Rectal smooth muscle tissue (tissue), 1 donor: ENCODE measurements around the gene DRG2.

Experiments
- H3K27ac ChIP-seq: one replicate; pipeline ENCODE4 v1.7.0; 2013; ENCODE audit warnings: low read depth, low read length, inconsistent platforms
- H3K27me3 ChIP-seq: one replicate; pipeline ENCODE4 v1.7.0; 2013; ENCODE audit warnings: low read length; ENCODE audit not compliant: control insufficient read depth, insufficient read depth
- H3K36me3 ChIP-seq: one replicate; pipeline ENCODE4 v1.7.0; 2013; ENCODE audit warnings: low read length; ENCODE audit not compliant: control insufficient read depth, insufficient read depth
- H3K4me1 ChIP-seq: one replicate; pipeline ENCODE4 v1.7.0; 2013; ENCODE audit warnings: low read length; ENCODE audit not compliant: control insufficient read depth, insufficient read depth
- H3K4me3 ChIP-seq: one replicate; pipeline ENCODE4 v1.7.0; 2013; ENCODE audit warnings: low read length
- H3K9ac ChIP-seq: one replicate; pipeline ENCODE4 v1.7.0; 2013; ENCODE audit warnings: low read length

Gene DRG2

DNA sequence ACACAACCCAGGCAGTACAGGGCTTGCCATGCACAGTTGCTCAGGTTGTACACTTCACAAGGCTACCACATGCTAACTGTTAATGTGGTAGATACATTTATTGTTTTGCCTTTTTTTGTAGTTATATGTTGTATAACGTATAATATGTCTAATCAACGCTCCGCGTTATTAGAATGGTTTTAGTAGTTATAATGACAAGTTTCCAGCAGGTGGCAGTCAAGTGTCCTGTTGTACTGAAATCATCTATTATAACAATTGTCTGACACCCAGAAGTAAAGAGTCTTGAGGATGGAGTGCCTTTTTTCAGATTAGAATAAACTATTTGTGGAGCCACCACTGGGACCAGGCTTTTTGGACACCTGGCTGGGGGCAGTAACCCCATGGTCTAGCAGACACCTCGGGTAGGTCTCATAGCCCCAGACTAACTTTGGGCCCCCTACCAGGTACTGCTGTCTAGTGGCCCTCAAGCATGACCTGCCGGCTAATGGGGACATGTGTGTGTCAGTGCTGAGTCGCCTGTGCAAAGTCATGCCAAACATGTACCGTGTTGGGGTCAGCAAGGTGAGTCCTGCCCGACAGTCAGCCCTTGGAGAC, 53.6 kb downstream of the DRG2 start:
- Histone ChIP-seq H3K4me3 (no peak overlapping the region), H3K27me3 (peaks cover 6% of the 10 kb centered on the region), H3K36me3 (no peaks in the 10 kb centered on the region), H3K27ac (no peak overlapping the region), H3K4me1 (no peaks in the 10 kb centered on the region), H3K9ac (no peak overlapping the region)

- Histone ChIP-seq H3K36me3 (no peaks in the 10 kb centered on the region), H3K9ac (no peak overlapping the region), H3K27me3 (peaks cover 6% of the 10 kb centered on the region), H3K4me3 (no peak overlapping the region), H3K4me1 (no peaks in the 10 kb centered on the region), H3K27ac (no peak overlapping the region)
These were observed 54.7 kb downstream of the DRG2 start for GRCh38 chr17:18142417-18142816.

- Histone ChIP-seq H3K27me3 (peaks cover 6% of the 10 kb centered on the region), H3K36me3 (no peaks in the 10 kb centered on the region), H3K27ac (no peak overlapping the region), H3K4me1 (no peaks in the 10 kb centered on the region), H3K4me3 (no peak overlapping the region), H3K9ac (no peak overlapping the region)
These were observed 55.5 kb downstream of the DRG2 start for GRCh38 chr17:18143044-18143936.

- Histone ChIP-seq H3K9ac (no peak overlapping the region), H3K27ac (no peak overlapping the region), H3K27me3 (peaks cover 4% of the 10 kb centered on the region), H3K4me3 (no peak overlapping the region), H3K4me1 (no peaks in the 10 kb centered on the region), H3K36me3 (no peaks in the 10 kb centered on the region)
These were observed 56.5 kb downstream of the DRG2 start for GRCh38 chr17:18144261-18144660.

DNA sequence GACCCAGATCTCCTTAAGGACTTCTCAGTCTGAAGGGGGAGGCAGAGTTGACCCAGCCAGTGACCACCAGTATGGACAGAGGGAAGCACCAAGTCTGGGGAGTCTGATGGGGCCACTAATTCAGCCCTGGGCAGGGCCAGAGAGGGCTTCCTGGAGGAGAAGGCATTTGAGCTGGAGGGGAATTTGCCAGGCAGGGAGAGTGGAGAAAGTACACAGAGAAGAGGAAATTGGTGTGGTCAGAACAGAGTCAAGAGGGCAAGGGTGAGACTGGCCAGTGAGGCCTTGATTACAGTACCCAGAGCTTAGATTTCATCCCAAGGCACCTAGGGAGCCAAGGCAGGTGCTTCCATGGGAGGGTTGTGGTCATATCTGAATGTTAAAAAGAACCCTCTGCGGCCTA, 57.1 kb downstream of the DRG2 start:
- H3K4me3 ChIP-seq, result no peak overlapping the region
- no peaks in the 10 kb centered on the region for H3K36me3 ChIP-seq
- no peaks in the 10 kb centered on the region for H3K4me1 ChIP-seq
- H3K27me3 ChIP-seq, result peaks cover 4% of the 10 kb centered on the region
- no peak overlapping the region for H3K9ac ChIP-seq
- H3K27ac ChIP-seq, result no peak overlapping the region

DNA sequence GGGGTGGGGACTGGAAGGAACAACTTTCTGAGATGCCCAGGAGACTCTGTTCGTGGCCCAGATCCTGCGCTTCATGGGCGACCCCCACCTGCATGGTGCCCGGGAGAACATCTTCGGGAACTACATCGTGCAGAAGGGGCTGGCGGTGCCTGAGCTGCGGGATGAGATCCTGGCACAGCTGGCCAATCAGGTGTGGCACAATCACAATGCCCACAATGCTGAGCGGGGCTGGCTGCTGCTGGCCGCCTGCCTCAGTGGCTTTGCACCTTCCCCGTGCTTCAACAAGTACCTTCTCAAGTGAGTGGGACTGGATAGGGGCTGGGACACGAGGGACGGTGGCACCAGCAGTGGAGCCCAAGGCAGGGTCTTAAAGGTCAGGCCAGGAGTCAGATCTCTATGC, 58.1 kb downstream of the DRG2 start:
- peaks cover 1% of the 10 kb centered on the region for H3K27me3 ChIP-seq

GRCh38 chr17:18146259-18146658, 58.5 kb downstream of the DRG2 start:
- H3K9ac ChIP-seq, result no peak overlapping the region
- H3K27ac ChIP-seq, result no peak overlapping the region
- no peaks in the 10 kb centered on the region for H3K27me3 ChIP-seq
- H3K4me3 ChIP-seq, result no peak overlapping the region
- no peaks in the 10 kb centered on the region for H3K36me3 ChIP-seq
- H3K4me1 ChIP-seq, result no peaks in the 10 kb centered on the region

More for the DNA sequence above, 58.1 kb downstream of the DRG2 start:
- no peak overlapping the region for H3K27ac ChIP-seq
- H3K4me3 ChIP-seq, result no peak overlapping the region
- H3K36me3 ChIP-seq, result no peaks in the 10 kb centered on the region
- no peak overlapping the region for H3K9ac ChIP-seq
- no peaks in the 10 kb centered on the region for H3K4me1 ChIP-seq

DNA sequence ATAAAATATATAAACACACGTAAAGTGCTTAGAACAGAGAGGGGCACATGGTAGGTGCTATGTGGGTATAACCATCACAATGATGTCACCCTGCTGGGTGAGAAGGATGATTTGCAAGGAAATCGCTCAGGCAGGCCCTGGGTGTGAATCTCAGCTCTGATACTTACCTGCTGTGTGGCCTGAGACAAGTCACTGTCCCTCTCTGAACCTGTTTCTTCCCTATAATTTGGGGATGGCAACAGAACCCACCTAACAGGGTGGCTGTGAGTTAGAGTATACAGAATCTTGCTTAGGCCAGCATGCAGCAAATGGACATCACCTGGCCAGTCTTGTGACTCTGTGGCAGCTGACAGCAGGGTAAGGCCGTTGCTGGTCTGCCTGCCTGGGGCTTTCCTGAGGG, 59.2 kb downstream of the DRG2 start:
- no peak overlapping the region for H3K27ac ChIP-seq
- H3K36me3 ChIP-seq, result no peaks in the 10 kb centered on the region
- no peak overlapping the region for H3K9ac ChIP-seq
- no peak overlapping the region for H3K4me3 ChIP-seq
- H3K4me1 ChIP-seq, result no peaks in the 10 kb centered on the region
- H3K27me3 ChIP-seq, result no peaks in the 10 kb centered on the region

- no peak overlapping the region for H3K27ac ChIP-seq
- no peak overlapping the region for H3K4me3 ChIP-seq
- H3K4me1 ChIP-seq, result peaks cover 3% of the 10 kb centered on the region
- H3K36me3 ChIP-seq, result no peaks in the 10 kb centered on the region
- no peak overlapping the region for H3K9ac ChIP-seq
- H3K27me3 ChIP-seq, result no peaks in the 10 kb centered on the region
These were observed 60.8 kb downstream of the DRG2 start for GRCh38 chr17:18148586-18148985.

DNA sequence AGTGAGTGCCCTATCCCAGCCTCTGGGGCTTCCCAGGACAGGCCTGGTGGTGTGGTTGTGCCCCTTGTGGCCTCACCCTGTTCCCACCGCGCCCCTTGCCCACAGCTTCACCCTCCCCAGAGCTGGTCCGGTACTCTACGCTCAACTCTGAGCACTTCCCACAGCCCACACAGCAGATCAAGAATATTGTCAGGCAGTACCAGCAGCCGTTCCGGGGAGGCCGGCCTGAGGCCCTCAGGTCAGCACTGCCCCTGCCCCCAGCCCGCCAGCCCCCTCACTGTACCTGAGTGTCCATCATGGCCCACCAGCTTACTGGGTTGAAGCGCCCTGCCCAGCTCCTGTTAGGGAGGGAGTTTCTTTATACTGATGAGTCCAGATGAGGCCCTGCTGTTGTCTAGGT, 63.5 kb downstream of the DRG2 start:
- Histone ChIP-seq H3K36me3 (no peaks in the 10 kb centered on the region), H3K9ac (no peak overlapping the region), H3K27me3 (no peaks in the 10 kb centered on the region), H3K27ac (no peak overlapping the region), H3K4me3 (no peak overlapping the region), H3K4me1 (peaks cover 3% of the 10 kb centered on the region)

GRCh38 chr17:18155179-18155578, 67.4 kb downstream of the DRG2 start:
- H3K4me3 ChIP-seq, result no peak overlapping the region
- no peak overlapping the region for H3K9ac ChIP-seq
- peaks cover 4% of the 10 kb centered on the region for H3K4me1 ChIP-seq
- H3K27ac ChIP-seq, result no peak overlapping the region
- H3K36me3 ChIP-seq, result no peaks in the 10 kb centered on the region
- H3K27me3 ChIP-seq, result no peaks in the 10 kb centered on the region

DNA sequence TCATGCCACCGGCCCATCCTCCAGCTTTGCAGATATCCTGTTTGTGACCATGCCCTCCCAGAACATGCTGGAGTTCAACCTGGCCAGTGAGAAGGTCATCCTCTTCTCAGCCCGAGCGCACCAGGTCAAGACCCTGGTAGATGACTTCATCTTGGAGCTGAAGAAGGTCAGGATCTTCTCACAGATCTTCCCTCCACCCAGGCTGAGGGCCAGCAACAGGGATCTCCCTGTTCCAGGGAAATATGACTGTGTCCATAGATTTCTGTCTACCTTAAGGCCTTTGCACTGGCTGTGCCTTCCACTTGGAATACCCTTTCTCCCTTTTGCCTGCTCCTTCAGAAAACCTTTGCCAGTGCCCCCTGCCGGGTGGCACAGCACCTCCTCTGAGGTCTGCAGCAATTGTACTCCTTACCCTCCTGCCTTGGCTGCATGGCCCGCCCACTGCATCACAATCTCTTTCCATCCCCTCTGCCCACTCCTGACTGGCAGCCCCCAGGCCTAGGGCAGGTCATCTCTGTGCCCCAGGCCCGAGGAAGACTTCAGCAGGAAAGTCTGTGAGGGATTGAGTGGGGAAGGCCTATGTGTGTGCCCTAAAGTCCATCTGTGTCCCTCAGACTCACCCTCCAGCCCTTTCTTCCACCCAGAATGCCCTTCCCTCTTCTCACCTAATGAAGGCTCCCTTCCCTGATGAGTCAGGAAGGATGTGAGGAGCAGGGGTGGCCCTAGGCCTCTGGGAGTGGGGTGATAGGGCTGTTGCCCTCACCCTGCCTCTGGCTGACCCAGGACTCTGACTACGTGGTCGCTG, 68.6 kb downstream of the DRG2 start:
- Histone ChIP-seq H3K36me3 (no peaks in the 10 kb centered on the region), H3K9ac (no peak overlapping the region), H3K4me3 (no peak overlapping the region), H3K27me3 (no peaks in the 10 kb centered on the region), H3K27ac (no peak overlapping the region), H3K4me1 (peaks cover 4% of the 10 kb centered on the region)
